Left lung (tissue), 10 donors: ENCODE measurements around the gene JAZF1. TPM values are rescaled to one million over a fixed set of nuclear protein-coding genes. Genes with fewer than 3 reads are reported as not detected.

Source experiments
- ATAC-seq: fragments of 200-7000 bp; cut with Tn5 transposase; one replicate; pipeline ENCODE4 v1.9.1; 2020; ENCODE audit warnings: moderate library complexity
- DNase-seq, 4 donors: peaks; one replicate each; pipeline ENCODE4 v3.0.0-alpha.2; 2013 to 2020
- H3K27ac ChIP-seq, 2 donors: fragments of 200-600 bp; sonication (generic) in 1 of 2; one replicate each; pipeline versions ENCODE4 v1.5.0 to v1.8.0; 2020 to 2021
- H3K27me3 ChIP-seq, 2 donors: fragments of 200-600 bp; sonication (generic) in 1 of 2; one replicate each; pipeline versions ENCODE4 v1.5.0 to v1.8.0; 2020 to 2021
- H3K36me3 ChIP-seq, 2 donors: fragments of 200-600 bp; sonication (generic) in 1 of 2; one replicate each; pipeline versions ENCODE4 v1.5.0 to v1.8.0; 2020 to 2021
- H3K4me1 ChIP-seq, 2 donors: fragments of 200-600 bp; one replicate each; pipeline ENCODE4 v1.8.0; 2021
- H3K4me3 ChIP-seq, 2 donors: fragments of 200-600 bp; sonication (generic) in 1 of 2; one replicate each; pipeline versions ENCODE4 v1.5.0 to v1.8.0; 2020 to 2021; ENCODE audit warnings: mild to moderate bottlenecking in 1 of 2
- H3K9me3 ChIP-seq, 2 donors: fragments of 200-600 bp; sonication (generic) in 1 of 2; one replicate each; pipeline versions ENCODE4 v1.5.0 to v1.8.0; 2020 to 2021
- CTCF ChIP-seq, 2 donors: fragments of 200-600 bp; sonication (generic) in 1 of 2; IDR thresholded peaks; one replicate each; pipeline versions ENCODE4 v1.5.0 to v1.8.0; 2021; ENCODE audit warnings: antibody characterized with exemption in 2 of 2
- intact Hi-C, 2 donors: fragments of 100-400 bp; cut with DNase I; formaldehyde crosslinking; loops; one replicate each; pipeline versions ENCODE4 v1.11.2 to v1.14.2; 2022
- polyA plus RNA-seq, 6 donors: library from polyadenylated mRNA; unstranded; fragments of 120-200 nt; gene quantifications; one replicate each; pipeline ENCODE4 v1.2.1, GENCODE V29; 2013; ENCODE audit not compliant: insufficient read length in 6 of 6
- total RNA-seq, 2 donors: library from RNA; stranded (reverse); fragmentation: NEBNext Ultra II Directional; extraction: Animal tissue kit (Norgen Biotek cat#: 25700); gene quantifications; one replicate each; pipeline ENCODE4 v1.2.1, GENCODE V29; 2021
- donor health status: DM: no; HTN: yes; CAD: no.
- donor health status: DM: no; HTN: no; CAD: no.

The JAZF1 gene
- total and polyA plus RNA-seq, 8 donors, result 11.1 to 18.2 (median 13.8) TPM

- H3K4me3 ChIP-seq, result no peak overlapping the region
- no peaks in the 10 kb centered on the region for H3K27me3 ChIP-seq
- peak in 3 of 4 donors; percentile 65 to 87 (median 73) for DNase-seq
- intact Hi-C loops, result no loop called here
- H3K9me3 ChIP-seq, result no peaks in the 10 kb centered on the region
- peaks cover 10 to 37% of the 10 kb centered on the region in 2 donors for H3K4me1 ChIP-seq
- peak in 1 of 2 donors; percentile 64 for TF ChIP-seq CTCF (IDR thresholded peaks at IDR 0.05)
- no peaks in the 10 kb centered on the region for H3K36me3 ChIP-seq
- peak; percentile 97 for ATAC-seq
- H3K27ac ChIP-seq, result peak overlapping the region in 1 of 2 donors; percentile 42
Observed at GRCh38 chr7:28062197-28062991, 118.2 kb downstream of the JAZF1 start.

- H3K4me3 ChIP-seq, result no peak overlapping the region
- H3K27me3 ChIP-seq, result no peaks in the 10 kb centered on the region
- peaks cover 10 to 37% of the 10 kb centered on the region in 2 donors for H3K4me1 ChIP-seq
- no peak for ATAC-seq
- DNase-seq, result no peak
- no peaks in the 10 kb centered on the region for H3K9me3 ChIP-seq
- TF ChIP-seq CTCF (IDR thresholded peaks at IDR 0.05), result no peak
- H3K27ac ChIP-seq, result no peak overlapping the region
- intact Hi-C loops, result no loop called here
- H3K36me3 ChIP-seq, result no peaks in the 10 kb centered on the region
Observed at GRCh38 chr7:28061824-28062196, 118.8 kb downstream of the JAZF1 start.

GRCh38 chr7:28060371-28060950, 120.1 kb downstream of the JAZF1 start:
- intact Hi-C loops, result no loop called here
- ATAC-seq (no peak), DNase-seq (no peak)
- H3K27ac ChIP-seq, result no peak overlapping the region
- H3K4me1 ChIP-seq, result peaks cover 10 to 37% of the 10 kb centered on the region in 2 donors
- H3K9me3 ChIP-seq, result no peaks in the 10 kb centered on the region
- no peak for TF ChIP-seq CTCF (IDR thresholded peaks at IDR 0.05)
- no peaks in the 10 kb centered on the region for H3K36me3 ChIP-seq
- H3K4me3 ChIP-seq, result no peak overlapping the region
- no peaks in the 10 kb centered on the region for H3K27me3 ChIP-seq

DNA sequence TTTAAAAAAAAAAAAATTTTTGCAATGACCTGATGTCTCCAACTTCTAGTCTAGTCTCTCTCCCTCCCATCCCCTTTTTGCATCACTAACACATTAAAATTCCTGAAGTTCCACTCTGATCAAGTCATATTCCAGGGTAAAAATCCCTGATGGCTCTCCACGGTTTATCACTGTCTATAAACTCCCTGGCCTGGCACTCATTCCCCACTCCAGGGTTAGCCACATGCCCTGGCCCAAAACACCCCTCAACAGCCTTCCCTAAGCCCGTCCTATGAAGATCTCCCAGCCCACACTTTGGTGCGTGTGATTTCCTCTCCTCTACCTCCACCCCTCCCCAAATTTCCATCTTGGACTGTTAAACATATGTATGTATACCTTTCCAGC, 125.4 kb downstream of the JAZF1 start:
- DNase-seq (no peak), ATAC-seq (no peak)
- Histone ChIP-seq H3K27me3 (no peaks in the 10 kb centered on the region), H3K4me1 (peaks cover 0 to 9% of the 10 kb centered on the region in 2 donors), H3K4me3 (no peak overlapping the region), H3K27ac (no peak overlapping the region), H3K9me3 (no peaks in the 10 kb centered on the region), H3K36me3 (no peaks in the 10 kb centered on the region)
- TF ChIP-seq CTCF (IDR thresholded peaks at IDR 0.05), result no peak
- intact Hi-C loops, result no loop called here

DNA sequence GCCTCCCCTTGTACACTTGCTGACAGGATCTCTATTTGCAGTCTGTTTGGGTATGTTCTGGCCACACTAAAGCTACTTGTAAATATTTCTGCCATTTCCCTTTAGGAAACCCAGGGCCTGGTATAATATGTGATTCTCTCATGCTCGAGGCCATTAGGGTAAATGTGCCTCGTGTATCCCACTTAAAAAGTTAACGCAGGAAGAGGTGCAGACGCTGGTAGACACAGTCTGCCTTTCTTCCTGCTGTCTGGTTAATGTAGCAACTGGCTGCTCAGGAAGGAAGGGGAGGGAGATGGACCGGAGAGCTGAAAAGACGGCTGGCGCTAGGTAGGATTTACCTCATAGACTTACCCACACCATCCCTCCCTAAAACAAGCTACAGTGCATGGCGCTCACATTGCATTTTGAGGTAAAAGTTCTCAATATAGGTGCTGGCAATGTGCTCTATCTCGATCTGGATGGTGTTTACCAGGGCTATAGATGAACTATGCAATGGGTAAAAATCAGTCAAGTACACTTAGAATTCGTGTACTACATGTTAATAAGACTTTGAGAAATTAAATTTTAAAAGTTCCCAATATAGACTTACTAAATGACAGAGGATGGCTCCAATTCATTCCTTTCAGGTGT, 125.9 kb downstream of the JAZF1 start:
- DNase-seq, result no peak
- Histone ChIP-seq H3K4me3 (no peak overlapping the region), H3K4me1 (peaks cover 0 to 9% of the 10 kb centered on the region in 2 donors), H3K9me3 (no peaks in the 10 kb centered on the region), H3K27ac (no peak overlapping the region), H3K36me3 (no peaks in the 10 kb centered on the region), H3K27me3 (no peaks in the 10 kb centered on the region)
- intact Hi-C loops, result no loop called here
- TF ChIP-seq CTCF (IDR thresholded peaks at IDR 0.05), result no peak
- ATAC-seq, result no peak
